H9 (cell line): ENCODE data around the gene TUBB8. TPM values are rescaled to one million over a fixed set of nuclear protein-coding genes. Genes with fewer than 3 reads are reported as not detected.

ENCODE experiments used
- DNase-seq: peaks from one replicate; pipeline ENCODE4 v3.0.0-alpha.2; 2017
- H2AFZ ChIP-seq: one replicate; pipeline ENCODE4 v1.6.1; 2013; ENCODE audit warnings: mild to moderate bottlenecking, low read length, control low read depth, moderate library complexity
- H2AK5ac ChIP-seq: 2 replicates; pipeline ENCODE4 v1.6.1; 2013; ENCODE audit warnings: low read length, control low read depth, mixed read lengths; ENCODE audit not compliant: insufficient read length
- H2BK120ac ChIP-seq: one replicate; pipeline ENCODE4 v1.6.1; 2013; ENCODE audit warnings: low read depth, mild to moderate bottlenecking, low read length, control low read depth, inconsistent platforms; ENCODE audit not compliant: poor library complexity, severe bottlenecking
- H2BK12ac ChIP-seq: 2 replicates; pipeline ENCODE4 v1.6.1; 2013; ENCODE audit warnings: low read length, control low read depth, mixed read lengths, low read depth; ENCODE audit not compliant: insufficient read length
- H2BK15ac ChIP-seq: 2 replicates; pipeline ENCODE4 v1.6.1; 2013; ENCODE audit warnings: low read depth, low read length, control low read depth
- H2BK20ac ChIP-seq: one replicate; pipeline ENCODE4 v1.6.1; 2013; ENCODE audit warnings: low read depth, mild to moderate bottlenecking, low read length, control low read depth, inconsistent platforms; ENCODE audit not compliant: poor library complexity, severe bottlenecking
- H2BK5ac ChIP-seq: 2 replicates; pipeline ENCODE4 v1.6.1; 2013; ENCODE audit warnings: low read length, control low read depth, mixed read lengths; ENCODE audit not compliant: insufficient read length
- H3K14ac ChIP-seq: 2 replicates; pipeline ENCODE4 v1.6.1; 2013; ENCODE audit warnings: low read length, control low read depth; ENCODE audit not compliant: insufficient read depth
- H3K18ac ChIP-seq: 2 replicates; pipeline ENCODE4 v1.6.1; 2013; ENCODE audit warnings: low read depth, mild to moderate bottlenecking, mixed read lengths, low read length, control low read depth; ENCODE audit not compliant: insufficient read length
- H3K23ac ChIP-seq: 2 replicates; pipeline ENCODE4 v1.6.1; 2013; ENCODE audit warnings: low read length, control low read depth, mixed read lengths, low read depth; ENCODE audit not compliant: insufficient read length
- H3K23me2 ChIP-seq: 2 replicates; pipeline ENCODE4 v1.6.1; 2013; ENCODE audit warnings: low read depth, mild to moderate bottlenecking, mixed read lengths, low read length, control low read depth; ENCODE audit not compliant: insufficient read length, poor library complexity, severe bottlenecking
- H3K27ac ChIP-seq: 2 replicates; pipeline ENCODE4 v1.5.1; 2013; ENCODE audit warnings: low read length, control low read depth, mixed read lengths, low read depth; ENCODE audit not compliant: insufficient read length
- H3K27me3 ChIP-seq: 2 replicates; pipeline ENCODE4 v1.6.1; 2013; ENCODE audit warnings: low read length, control low read depth, inconsistent platforms; ENCODE audit not compliant: insufficient read depth
- H3K4ac ChIP-seq: 2 replicates; pipeline ENCODE4 v1.6.1; 2013; ENCODE audit warnings: low read depth, mild to moderate bottlenecking, control low read depth, inconsistent platforms, low read length, moderate library complexity
- H3K4me1 ChIP-seq: 2 replicates; pipeline ENCODE4 v1.6.1; 2013; ENCODE audit warnings: low read length, control low read depth, inconsistent platforms; ENCODE audit not compliant: insufficient read depth
- H3K4me2 ChIP-seq: 2 replicates; pipeline ENCODE4 v1.6.1; 2013; ENCODE audit warnings: low read length, control low read depth, mixed read lengths; ENCODE audit not compliant: insufficient read length, insufficient read depth
- H3K56ac ChIP-seq: 2 replicates; pipeline ENCODE4 v1.6.1; 2013; ENCODE audit warnings: low read depth, mild to moderate bottlenecking, mixed read lengths, low read length, control low read depth; ENCODE audit not compliant: insufficient read length
- H3K79me1 ChIP-seq: 2 replicates; pipeline ENCODE4 v1.6.1; 2013; ENCODE audit warnings: low read depth, mild to moderate bottlenecking, moderate library complexity, low read length, control low read depth, inconsistent platforms; ENCODE audit not compliant: insufficient read depth, poor library complexity, severe bottlenecking
- H3K79me2 ChIP-seq: 2 replicates; pipeline ENCODE4 v1.6.1; 2013; ENCODE audit warnings: low read length, control low read depth, inconsistent platforms; ENCODE audit not compliant: insufficient read depth
- H3K9ac ChIP-seq: 2 replicates; pipeline ENCODE4 v1.6.1; 2013; ENCODE audit warnings: low read length, control low read depth, mixed read lengths; ENCODE audit not compliant: insufficient read length; ENCODE audit errors: extremely low read depth
- H3K9me3 ChIP-seq: one replicate; pipeline ENCODE4 v1.6.1; 2013; ENCODE audit warnings: low read depth, low read length, inconsistent platforms; ENCODE audit not compliant: control insufficient read depth
- H3T11ph ChIP-seq: one replicate; pipeline ENCODE4 v1.6.1; 2013; ENCODE audit warnings: mild to moderate bottlenecking, low read length, control low read depth, inconsistent platforms
- H4K20me1 ChIP-seq: one replicate; pipeline ENCODE4 v1.6.1; 2013; ENCODE audit not compliant: control insufficient read depth, insufficient read length, insufficient read depth
- H4K5ac ChIP-seq: 2 replicates; pipeline ENCODE4 v1.6.1; 2013; ENCODE audit warnings: low read depth, mild to moderate bottlenecking, mixed read lengths, low read length, control low read depth; ENCODE audit not compliant: insufficient read length
- H4K8ac ChIP-seq: replicated peaks from 2 replicates; pipeline ENCODE4 v1.6.1; 2013; ENCODE audit warnings: low read length, control low read depth, mixed read lengths, low read depth; ENCODE audit not compliant: insufficient read length
- H4K91ac ChIP-seq: 2 replicates; pipeline ENCODE4 v1.6.1; 2013; ENCODE audit warnings: low read depth, mild to moderate bottlenecking, moderate library complexity, mixed read lengths, low read length, control low read depth; ENCODE audit not compliant: insufficient read length
- H3K27ac Mint-ChIP-seq, 3 experiments: 2 replicates in 2 of 3; 3 replicates in 1 of 3; pipeline ENCODE4 v1.8.0; 2020 to 2021; ENCODE audit warnings: mixed read lengths in 3 of 3, mild to moderate bottlenecking in 1 of 3, moderate library complexity in 1 of 3
- H3K27me3 Mint-ChIP-seq: 2 replicates; pipeline ENCODE4 v1.8.0; 2021; ENCODE audit warnings: low read depth, mild to moderate bottlenecking, moderate library complexity, mixed read lengths
- H3K36me3 Mint-ChIP-seq, 3 experiments: 2 replicates in 2 of 3; 3 replicates in 1 of 3; pipeline ENCODE4 v1.8.0; 2020 to 2021; ENCODE audit warnings: low read depth in 3 of 3, mixed read lengths in 3 of 3; ENCODE audit not compliant: insufficient read depth in 1 of 3
- H3K4me1 Mint-ChIP-seq, 2 experiments: 2 replicates each; pipeline ENCODE4 v1.8.0; 2020; ENCODE audit warnings: mixed read lengths in 2 of 2
- H3K4me3 Mint-ChIP-seq, 2 experiments: 2 replicates in 1 of 2; 3 replicates in 1 of 2; pipeline ENCODE4 v1.8.0; 2020 to 2021; ENCODE audit warnings: mild to moderate bottlenecking in 2 of 2, mixed read lengths in 2 of 2, moderate library complexity in 1 of 2
- H3K9me3 Mint-ChIP-seq, 2 experiments: 2 replicates in 1 of 2; 3 replicates in 1 of 2; pipeline ENCODE4 v1.8.0; 2020; ENCODE audit warnings: mild to moderate bottlenecking in 2 of 2, mixed read lengths in 2 of 2, moderate library complexity in 1 of 2
- WGBS: extraction: QIAGEN DNeasy Blood & Tissue Kit; methylation state at CpG from one replicate; pipeline ENCODE4 v1.1.7; 2013; ENCODE audit warnings: missing lambda C conversion rate, low lambda C conversion rate, mixed read lengths; ENCODE audit not compliant: insufficient read length; ENCODE audit errors: extremely low coverage; 5-methylcytosine and 5-hydroxymethylcytosine counted together
- total RNA-seq: library from RNA; stranded (reverse); gene quantifications from 2 replicates; pipeline ENCODE4 v1.2.1, GENCODE V29; 2021
- TF ChIP-seq, protein P1 (sequence below): fragments of 200-600 bp; sonication (generic); conservative IDR thresholded peaks from 3 replicates; pipeline ENCODE4 v1.8.0; 2021; ENCODE audit warnings: antibody characterized with exemption, mild to moderate bottlenecking

Gene TUBB8
- total RNA-seq, 1 experiment from 2014 or later, result 0.22 TPM

GRCh38 chr10:88253-88652 is 39.2 kb upstream of the TUBB8 start:
- H3K4me1 Mint-ChIP-seq, result no peaks in the 10 kb centered on the region
- H3K27me3 Mint-ChIP-seq, result peaks cover 1% of the 10 kb centered on the region
- peaks cover 0 to 61% of the 10 kb centered on the region in 2 experiments; a peak in 2 of 5 replicates for H3K9me3 Mint-ChIP-seq
- H2BK20ac ChIP-seq, result no peak overlapping the region
- H2AK5ac ChIP-seq, result no peak overlapping the region
- H3K23ac ChIP-seq, result no peak overlapping the region
- H2BK120ac ChIP-seq, result no peak overlapping the region
- H3T11ph ChIP-seq, result no peak overlapping the region
- no peak overlapping the region for H3K4ac ChIP-seq
- no peak overlapping the region for H3K4me2 ChIP-seq
- H3K27me3 ChIP-seq, result no peaks in the 10 kb centered on the region
- H3K18ac ChIP-seq, result no peak overlapping the region
- H3K23me2 ChIP-seq, result no peaks in the 10 kb centered on the region
- TF ChIP-seq, protein P1, sequence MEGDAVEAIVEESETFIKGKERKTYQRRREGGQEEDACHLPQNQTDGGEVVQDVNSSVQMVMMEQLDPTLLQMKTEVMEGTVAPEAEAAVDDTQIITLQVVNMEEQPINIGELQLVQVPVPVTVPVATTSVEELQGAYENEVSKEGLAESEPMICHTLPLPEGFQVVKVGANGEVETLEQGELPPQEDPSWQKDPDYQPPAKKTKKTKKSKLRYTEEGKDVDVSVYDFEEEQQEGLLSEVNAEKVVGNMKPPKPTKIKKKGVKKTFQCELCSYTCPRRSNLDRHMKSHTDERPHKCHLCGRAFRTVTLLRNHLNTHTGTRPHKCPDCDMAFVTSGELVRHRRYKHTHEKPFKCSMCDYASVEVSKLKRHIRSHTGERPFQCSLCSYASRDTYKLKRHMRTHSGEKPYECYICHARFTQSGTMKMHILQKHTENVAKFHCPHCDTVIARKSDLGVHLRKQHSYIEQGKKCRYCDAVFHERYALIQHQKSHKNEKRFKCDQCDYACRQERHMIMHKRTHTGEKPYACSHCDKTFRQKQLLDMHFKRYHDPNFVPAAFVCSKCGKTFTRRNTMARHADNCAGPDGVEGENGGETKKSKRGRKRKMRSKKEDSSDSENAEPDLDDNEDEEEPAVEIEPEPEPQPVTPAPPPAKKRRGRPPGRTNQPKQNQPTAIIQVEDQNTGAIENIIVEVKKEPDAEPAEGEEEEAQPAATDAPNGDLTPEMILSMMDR, result no peak
- no peaks in the 10 kb centered on the region for H4K20me1 ChIP-seq
- no peak overlapping the region for H2BK12ac ChIP-seq
- no peak overlapping the region for H2BK15ac ChIP-seq
- no peak overlapping the region for H3K14ac ChIP-seq
- no CpG with 5 or more reads among the region's 4 CpGs for WGBS
- H4K5ac ChIP-seq, result no peak overlapping the region
- H2AFZ ChIP-seq, result no peak overlapping the region
- no peak overlapping the region for H4K8ac ChIP-seq
- H3K27ac Mint-ChIP-seq, result no peak overlapping the region
- no peaks in the 10 kb centered on the region for H3K79me2 ChIP-seq
- no peak overlapping the region for H2BK5ac ChIP-seq
- H3K9me3 ChIP-seq, result no peaks in the 10 kb centered on the region
- H3K9ac ChIP-seq, result no peak overlapping the region
- no peak overlapping the region for H4K91ac ChIP-seq
- H3K27ac ChIP-seq, result no peak overlapping the region
- no peaks in the 10 kb centered on the region for H3K79me1 ChIP-seq
- DNase-seq, result no peak
- no peaks in the 10 kb centered on the region for H3K4me1 ChIP-seq
- H3K56ac ChIP-seq, result no peak overlapping the region
- H3K36me3 Mint-ChIP-seq, result no peaks in the 10 kb centered on the region; a peak in 1 of 7 replicates
- H3K4me3 Mint-ChIP-seq, result no peak overlapping the region
